Body of pancreas (tissue), 4 donors: ENCODE results near the gene DMRT1.

Source experiments
- CTCF ChIP-seq, 7 experiments: fragments of 450-650 bp in 4 of 7; fragments of 200-600 bp in 3 of 7; sonication (generic) in 3 of 7; IDR thresholded peaks; one replicate each; pipeline ENCODE4 v1.5.1; 2016 to 2019; ENCODE audit warnings: antibody characterized with exemption in 7 of 7
- POLR2A ChIP-seq, 3 donors: fragments of 450-650 bp; IDR thresholded peaks; one replicate each; pipeline ENCODE4 v1.6.1; 2016; ENCODE audit warnings: antibody characterized with exemption in 3 of 3, mild to moderate bottlenecking in 2 of 3

GRCh38 chr9:860706-861105, 19.2 kb downstream of the DMRT1 start:
- TF ChIP-seq CTCF (IDR thresholded peaks at IDR 0.05), result no peak
- TF ChIP-seq POLR2A (IDR thresholded peaks at IDR 0.05), result no peak
